HS-5 (cell line): Measurements from ENCODE around the gene SCPEP1.

Experiments used
- DNase-seq: peaks from one replicate; pipeline ENCODE4 v3.0.0-alpha.2; 2012; ENCODE audit warnings: low read depth

Gene SCPEP1

DNA sequence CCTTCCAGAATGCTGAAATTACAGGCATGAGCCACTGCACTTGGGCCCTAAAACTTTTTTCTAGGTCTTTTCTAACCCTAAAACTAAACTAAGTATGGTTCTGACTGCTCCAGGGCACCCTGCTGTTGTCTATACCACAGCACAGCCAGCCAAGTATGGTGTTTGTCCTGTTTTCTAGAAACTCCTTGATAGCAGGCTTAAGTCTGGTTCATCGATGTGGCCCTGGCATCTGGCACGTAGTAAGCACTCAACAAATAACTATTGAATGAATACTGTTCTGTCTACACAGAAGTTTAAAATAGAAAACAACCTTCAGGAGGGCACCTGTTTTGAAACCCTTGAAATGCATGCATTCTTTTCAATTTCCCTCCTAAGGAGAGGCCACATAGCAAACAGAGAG is 62.6 kb downstream of the SCPEP1 start:
- no peak for DNase-seq

DNA sequence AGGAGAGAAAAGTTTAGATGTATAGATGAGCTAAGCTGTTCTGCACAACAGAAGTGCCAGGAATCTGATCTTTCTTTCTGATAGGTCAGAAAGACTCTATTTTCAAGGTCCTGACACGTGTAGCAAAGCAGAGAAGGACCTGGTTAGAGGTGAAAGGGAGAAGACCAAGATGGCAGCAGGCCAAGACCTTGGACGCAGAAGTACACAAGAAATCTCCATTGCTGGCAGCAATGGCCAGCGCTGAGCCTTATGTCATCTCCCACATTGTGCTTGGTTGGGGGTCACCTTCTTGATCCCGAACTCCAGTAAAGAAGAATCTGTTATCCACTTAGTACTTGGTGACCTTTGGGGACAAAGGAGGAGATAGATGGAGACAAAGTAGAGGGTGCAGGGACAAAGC is 65.3 kb downstream of the SCPEP1 start:
- DNase-seq = no peak

- DNase-seq = no peak
Observed at GRCh38 chr17:57044976-57045867, 67.3 kb downstream of the SCPEP1 start.

DNA sequence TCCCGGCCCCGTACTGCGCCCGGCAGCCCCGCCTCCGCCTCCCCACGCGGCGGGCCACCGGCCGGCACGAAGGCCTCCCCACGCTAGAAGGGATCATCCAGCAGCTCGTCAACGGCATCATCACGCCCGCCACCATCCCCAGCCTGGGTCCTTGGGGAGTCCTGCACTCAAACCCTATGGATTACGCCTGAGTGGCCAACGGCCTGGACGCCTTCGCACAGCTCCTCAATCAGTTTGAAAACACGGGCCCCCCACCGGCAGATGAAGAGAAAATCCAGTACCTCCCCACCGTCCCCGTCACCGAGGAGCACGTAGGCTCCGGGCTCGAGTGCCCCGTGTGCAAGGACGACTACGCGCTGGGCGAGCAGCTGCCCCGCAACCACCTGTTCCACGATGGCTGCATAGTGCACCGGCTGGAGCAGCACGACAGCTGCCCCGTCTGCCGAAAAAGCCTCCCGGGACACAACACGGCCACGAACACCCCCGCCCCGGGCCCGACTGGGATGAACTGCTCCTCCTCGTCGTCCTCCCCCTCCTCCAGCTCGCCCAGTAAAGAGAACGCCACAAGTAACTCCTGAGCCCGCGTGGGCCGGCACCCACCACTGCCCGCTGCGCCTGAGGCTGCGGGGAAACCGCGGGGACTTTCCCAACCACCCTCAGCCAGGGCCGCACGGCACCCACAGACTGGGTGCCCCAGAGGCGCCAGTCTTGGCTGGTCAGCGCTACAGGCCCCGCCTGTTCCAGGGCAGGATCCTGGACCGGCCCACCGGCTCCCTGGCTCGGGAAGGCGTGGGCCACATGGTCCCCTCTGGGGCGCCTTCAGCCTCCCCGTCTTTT is 68.2 kb downstream of the SCPEP1 start:
- DNase-seq = no peak

DNA sequence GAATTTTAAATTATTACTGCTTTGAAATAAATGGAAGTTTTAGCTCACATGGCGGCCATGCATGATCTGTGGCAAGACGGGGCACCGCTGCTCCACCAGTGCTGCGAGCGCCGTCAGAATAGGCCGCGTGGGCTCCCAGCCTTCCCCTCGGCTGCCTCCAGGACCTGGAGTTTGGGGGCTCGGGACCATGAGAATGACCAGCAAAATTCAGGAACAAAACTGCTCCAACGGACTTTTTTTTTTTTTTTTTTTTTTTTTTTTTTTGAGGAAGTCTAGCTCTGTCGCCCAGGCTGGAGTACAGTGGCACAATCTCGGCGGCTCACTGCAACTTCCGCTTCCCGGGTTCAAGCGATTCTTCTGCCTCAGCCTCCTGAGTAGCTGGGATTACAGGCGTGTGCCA is 68.8 kb downstream of the SCPEP1 start:
- DNase-seq = no peak

DNA sequence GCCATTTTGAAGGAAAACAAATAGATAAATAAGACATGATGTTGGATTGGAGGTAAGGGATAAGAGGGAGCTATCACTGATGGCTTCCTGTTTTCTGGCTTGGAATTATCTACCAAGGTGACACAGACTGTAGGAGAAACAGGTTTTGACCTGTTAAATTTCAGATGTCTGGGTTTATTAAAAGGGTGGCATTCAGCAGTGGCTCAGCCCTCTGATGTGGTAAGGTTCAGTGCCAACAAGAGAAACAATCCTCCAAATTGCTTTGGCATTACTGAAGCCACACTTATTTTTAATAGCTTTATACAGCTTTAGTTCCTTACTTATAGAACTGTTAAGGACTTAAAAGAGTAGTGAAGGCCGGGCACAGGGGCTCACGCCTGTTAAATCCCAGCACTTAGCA is 70.2 kb downstream of the SCPEP1 start:
- no peak for DNase-seq

DNA sequence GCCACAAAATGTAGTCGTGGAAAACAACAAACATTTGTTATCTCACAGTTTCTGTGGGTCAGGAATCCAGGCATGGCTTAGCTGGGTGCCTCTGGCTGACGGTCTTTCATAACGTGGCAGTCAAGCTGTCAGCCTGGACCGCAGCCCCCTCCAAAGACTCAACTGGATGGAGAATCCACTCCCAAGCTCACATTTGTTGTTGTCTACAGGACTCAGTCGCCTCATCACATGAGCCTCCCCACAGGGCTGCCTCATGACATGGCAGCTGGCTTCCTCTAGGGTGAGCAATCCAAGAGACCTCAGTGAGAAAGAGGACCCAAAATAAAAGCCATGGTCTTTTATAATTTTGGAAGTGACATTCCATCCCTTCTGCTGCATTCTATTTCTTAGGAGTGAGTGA is 72.4 kb downstream of the SCPEP1 start:
- DNase-seq = no peak

GRCh38 chr17:57051886-57052361 is 74.0 kb downstream of the SCPEP1 start:
- no peak for DNase-seq
